NCI-H446 treated with DMSO at 0.1 percent for 48 hours (cell line): ENCODE data around the gene GLG1.

ENCODE experiments used
- DNase-seq: peaks from one replicate; lab custom pipeline; 2025; lab: John Stamatoyannopoulos, UW

The GLG1 gene

DNA sequence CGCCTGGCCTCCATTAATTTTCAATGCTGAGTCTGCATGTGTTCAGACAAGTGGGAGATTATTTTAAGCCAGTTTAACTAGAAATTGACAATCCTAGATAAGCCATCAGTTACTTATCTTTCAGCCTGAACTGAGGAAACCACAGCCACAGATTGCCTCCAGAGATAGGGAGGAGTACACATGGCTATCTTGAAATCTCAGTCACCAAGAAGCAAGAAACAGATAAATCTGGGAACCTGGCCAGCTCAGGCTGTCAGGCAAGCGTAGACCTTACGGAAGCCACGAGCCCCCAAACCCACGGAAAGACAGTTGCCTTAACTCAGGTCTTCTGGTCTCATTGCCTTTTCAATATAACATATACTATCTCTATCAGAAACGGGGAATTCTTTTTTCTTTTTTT lies 2.0 kb upstream of the GLG1 start:
- DNase-seq: no peak

DNA sequence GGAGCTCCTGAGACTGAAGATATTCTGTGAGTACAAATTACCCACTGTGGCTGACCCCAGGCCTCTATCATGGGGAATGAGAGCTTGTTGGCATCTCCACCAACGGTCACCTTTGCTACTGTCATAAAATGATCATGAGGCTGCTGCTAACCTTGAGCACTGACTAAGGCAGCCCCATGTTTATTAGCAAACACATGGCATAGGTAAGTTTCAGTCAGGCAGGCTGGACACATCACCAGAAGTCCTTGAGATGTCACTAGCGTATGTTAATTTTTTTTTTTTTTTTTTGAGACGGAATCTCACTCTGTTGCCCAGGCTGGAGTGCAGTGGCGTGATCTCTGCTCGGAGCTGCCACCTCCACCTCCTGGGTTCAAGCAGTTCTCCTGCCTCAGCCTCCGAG lies 1.5 kb upstream of the GLG1 start:
- no peak for DNase-seq

- no peak for DNase-seq
These were observed 1.0 kb upstream of the GLG1 start for GRCh38 chr16:74607962-74608356.

DNA sequence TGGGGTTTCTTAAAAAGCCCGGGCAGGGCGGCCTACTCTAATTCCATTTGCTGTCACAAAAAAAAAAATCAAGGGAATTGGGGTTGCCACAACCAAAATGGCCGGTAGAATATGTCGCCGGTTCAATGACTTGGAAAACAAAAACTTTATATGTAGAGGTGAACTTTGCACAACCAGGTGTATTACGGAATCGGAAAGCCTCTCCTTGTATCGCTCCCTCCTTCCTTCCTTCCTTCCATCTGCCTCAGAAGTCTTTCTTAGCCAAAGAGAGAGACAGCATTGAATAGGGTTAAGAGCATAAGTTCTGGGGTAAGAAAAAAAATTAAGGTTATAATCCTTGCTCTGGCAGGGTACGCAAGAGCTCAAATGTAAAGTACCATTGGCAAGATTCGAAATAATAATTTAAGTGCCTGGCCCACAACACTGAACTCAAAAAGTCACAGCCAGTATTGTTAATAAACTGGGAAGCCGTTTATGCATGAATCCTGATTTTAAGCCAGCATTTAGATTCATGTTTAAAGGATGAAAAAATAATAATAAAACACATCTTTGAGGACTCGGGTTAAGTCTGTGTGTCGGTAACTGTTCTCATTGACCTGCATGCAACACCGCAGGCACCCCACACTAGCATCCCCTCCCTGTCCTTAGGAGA lies 522 bp upstream of the GLG1 start:
- no peak for DNase-seq

DNA sequence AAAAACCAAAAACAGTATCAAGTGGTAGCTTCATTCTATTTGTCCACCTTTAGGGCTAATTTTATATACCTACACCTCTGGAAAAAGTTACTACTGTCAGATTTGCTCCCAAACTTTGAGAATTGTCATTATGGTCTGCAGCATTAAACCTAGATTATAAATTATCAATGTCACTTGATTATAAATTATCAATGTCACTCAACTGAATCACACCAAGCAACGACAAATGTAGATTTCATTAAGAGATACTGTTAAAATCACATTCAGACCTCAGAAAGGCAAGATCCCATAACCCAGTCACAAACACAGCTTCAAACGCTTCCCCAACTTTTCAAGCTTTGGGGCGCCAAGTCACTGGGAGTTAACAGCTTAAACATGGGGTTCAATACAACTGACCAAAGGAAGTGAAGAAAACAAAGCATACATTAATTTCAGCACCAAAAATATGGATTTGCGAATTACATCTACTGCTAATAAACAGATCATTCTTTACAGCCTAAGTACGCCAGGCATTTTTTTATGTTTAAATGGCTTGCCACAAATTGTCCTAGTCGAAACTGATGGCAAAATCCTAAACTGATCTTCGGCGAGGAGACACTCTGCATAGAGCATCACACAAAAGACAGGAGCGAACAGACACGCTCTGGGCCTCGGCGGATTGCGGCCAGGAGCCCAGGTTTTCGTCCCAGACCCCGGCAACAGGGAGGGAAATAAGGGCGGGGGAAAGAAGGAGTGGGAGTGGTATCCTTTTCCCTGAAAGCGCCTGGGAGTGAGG lies 981 bp downstream of the GLG1 start:
- DNase-seq: no peak

GRCh38 chr16:74605332-74605731 lies 1.6 kb downstream of the GLG1 start:
- DNase-seq: no peak

DNA sequence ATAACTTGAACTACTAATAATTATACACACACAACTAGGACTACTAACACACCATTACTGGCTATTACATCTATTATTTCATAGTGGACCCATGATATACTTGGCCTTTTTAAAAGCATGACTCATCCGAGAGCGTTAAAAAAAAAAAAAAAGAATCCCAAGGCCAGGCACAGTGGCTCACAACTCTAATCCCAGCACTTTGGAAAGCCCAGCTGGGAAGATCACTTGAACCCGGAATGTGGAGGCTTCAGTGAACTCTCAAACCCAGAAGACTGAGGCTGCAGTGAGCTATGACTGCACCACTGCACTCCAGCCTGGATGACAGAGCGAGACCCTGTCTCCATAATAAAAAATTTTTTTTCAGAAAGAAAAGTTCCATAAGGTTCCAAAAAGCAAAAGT lies 3.1 kb downstream of the GLG1 start:
- DNase-seq: no peak

DNA sequence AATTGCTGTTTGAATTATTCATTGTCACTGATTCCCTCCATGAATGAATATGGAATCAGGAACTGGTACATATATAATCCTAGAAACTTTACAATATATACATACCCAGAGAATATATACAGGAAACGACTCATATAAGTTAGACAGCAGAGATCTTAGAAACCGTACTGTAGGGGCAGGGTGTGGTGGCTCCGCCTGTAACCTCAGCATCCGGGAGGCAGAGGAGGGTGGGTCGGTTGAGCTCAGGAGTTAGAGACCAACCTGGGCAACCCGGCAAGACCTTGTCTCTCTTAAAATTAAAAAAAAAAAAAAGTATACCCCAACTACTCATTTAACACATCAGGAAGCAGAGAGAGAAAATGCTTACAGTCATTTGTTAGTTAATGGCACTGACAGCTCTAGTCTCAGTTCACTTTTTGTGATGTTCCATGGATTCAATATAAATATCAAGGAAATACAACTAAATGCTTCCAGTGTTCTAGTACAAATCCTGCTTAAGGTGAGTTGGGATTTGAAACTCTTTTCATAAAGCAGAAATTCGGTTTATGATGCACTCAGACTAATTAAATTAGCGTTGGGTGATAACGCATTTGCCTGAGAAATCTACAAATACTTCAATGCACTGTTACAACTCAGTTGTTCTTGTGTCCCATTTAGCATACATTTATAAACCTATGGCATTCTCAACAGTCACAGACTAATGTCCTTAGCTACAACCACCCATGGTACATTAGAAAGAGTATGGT lies 5.6 kb downstream of the GLG1 start:
- no peak for DNase-seq

- DNase-seq: no peak
These were observed 10.3 kb downstream of the GLG1 start for GRCh38 chr16:74596586-74596985.

DNA sequence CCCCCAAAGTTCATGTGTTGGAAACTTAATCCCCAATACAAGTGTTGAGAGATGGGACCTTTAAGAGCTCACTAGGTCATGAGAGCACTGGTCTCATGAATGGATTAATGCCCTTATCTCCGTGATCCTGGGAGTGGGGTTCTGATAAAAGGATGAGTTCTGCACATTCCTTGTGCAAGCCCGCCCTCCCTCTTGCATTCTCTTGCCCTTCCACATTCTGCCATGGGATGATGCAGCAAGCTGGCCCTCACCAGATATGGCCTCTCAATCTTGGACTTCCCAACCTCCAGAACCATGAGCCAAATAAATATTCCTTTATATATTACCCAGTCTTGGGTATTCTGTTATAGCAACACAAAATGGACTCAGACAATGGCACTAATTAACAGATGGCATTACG lies 14.1 kb downstream of the GLG1 start:
- no peak for DNase-seq

- no peak for DNase-seq
These were observed 14.9 kb downstream of the GLG1 start for GRCh38 chr16:74591876-74592650.

GRCh38 chr16:74586948-74587347 lies 20.0 kb downstream of the GLG1 start:
- DNase-seq: no peak

DNA sequence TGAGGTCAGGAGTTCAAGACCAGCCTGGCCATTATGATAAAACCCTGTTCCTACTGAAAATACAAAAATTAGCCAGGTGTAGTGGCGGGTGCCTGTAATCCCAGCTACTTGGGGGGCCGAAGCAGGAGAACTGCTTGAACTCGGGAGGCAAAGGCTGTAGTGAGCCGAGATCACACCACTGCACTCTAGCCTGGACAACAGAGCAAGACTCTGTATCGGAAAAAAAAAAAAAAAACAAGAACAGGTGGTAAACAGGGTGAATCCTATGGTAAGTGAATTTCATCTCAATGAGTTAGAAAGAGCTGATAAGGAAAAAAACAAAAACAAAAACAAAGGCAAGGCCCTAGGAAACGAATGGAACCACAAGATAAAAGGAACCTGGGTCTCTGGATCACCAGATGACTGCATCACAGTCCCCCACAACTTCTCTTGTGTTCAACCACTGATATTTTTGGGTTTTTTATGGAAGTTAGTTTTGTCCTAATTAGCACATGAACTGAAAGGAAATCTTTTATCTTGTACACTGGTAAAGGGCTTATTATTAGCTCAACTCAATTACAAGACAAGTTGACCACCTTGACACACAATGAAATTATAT lies 21.0 kb downstream of the GLG1 start:
- DNase-seq: no peak

- DNase-seq: no peak
These were observed 22.8 kb downstream of the GLG1 start for GRCh38 chr16:74583926-74584666.

- no peak for DNase-seq
These were observed 23.9 kb downstream of the GLG1 start for GRCh38 chr16:74582970-74583369.

DNA sequence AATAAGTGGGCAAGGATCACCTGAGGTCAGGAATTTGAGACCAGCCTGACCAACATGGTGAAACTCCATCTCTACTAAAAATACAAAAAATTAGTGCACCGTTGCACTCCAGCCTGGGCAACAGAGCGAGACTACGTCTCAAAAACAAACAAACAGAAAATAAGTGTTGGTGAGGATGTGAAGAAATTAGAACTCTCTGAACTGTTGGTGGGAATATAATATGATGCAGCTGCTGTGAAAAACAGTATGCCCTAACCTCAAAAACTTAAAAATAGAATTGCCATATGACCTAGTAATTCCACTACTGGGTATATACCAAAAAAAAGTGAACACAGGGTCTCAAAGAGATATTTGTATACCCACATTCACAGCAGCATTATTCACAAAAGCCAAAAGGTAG lies 26.1 kb downstream of the GLG1 start:
- no peak for DNase-seq

DNA sequence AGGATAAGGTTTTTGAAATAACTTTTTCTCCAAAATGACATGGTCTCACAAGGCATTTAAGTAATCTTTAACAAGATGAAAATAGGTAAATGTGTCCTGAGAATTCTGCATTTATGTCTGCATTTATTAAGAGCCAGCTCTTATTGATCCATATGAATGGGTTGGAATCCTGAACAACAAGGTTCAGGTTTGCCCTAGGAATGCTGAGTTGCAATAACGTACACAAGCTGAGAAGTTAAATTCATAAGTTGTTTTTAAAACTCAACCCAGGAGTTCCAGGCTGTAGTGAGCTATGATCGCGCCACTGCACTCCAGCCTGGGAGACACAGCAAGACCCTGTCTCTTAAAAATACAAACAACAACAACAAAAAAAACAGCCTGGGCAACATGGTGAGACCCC lies 28.1 kb downstream of the GLG1 start:
- no peak for DNase-seq

DNA sequence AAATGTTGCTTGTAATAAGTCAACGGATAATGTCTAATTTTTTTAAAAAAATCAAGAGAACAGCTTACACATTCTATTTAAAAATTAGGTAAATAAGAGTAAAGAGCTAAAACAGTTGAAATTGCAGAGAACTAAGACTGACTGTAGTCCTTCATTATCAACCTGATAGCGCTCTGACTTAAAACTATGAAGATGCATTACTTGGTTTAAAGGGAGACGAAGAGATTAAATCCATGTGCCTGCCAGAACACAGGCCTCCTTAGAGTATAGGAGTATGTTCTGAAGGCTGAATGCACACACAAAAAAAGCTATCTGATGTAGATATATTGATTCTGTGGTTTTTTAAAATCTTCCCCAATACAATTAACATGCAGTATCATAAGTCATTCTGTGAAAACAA lies 28.5 kb downstream of the GLG1 start:
- no peak for DNase-seq

DNA sequence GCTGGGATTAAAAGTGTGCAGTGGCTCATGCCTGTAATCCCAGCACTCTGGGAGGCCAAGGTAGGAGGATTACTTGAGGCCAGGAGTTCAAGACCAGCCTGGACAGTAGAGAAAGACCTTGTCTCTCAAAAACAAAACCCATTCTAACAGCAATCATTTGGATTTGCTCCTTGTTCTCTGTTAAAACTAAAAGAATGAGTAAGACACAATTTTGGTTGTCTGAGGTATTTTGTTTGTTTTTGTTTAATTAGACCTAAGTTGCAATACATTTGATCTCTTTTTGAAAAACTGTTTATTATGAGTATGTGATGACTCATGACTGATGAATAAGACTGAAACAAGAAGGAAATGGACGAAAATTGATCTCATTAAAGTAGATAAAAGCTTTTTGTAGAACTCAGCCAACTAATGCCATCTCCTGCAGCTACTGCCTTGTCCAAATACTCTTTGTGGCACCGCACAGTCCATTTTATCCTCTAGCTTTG lies 29.0 kb downstream of the GLG1 start:
- DNase-seq: no peak

DNA sequence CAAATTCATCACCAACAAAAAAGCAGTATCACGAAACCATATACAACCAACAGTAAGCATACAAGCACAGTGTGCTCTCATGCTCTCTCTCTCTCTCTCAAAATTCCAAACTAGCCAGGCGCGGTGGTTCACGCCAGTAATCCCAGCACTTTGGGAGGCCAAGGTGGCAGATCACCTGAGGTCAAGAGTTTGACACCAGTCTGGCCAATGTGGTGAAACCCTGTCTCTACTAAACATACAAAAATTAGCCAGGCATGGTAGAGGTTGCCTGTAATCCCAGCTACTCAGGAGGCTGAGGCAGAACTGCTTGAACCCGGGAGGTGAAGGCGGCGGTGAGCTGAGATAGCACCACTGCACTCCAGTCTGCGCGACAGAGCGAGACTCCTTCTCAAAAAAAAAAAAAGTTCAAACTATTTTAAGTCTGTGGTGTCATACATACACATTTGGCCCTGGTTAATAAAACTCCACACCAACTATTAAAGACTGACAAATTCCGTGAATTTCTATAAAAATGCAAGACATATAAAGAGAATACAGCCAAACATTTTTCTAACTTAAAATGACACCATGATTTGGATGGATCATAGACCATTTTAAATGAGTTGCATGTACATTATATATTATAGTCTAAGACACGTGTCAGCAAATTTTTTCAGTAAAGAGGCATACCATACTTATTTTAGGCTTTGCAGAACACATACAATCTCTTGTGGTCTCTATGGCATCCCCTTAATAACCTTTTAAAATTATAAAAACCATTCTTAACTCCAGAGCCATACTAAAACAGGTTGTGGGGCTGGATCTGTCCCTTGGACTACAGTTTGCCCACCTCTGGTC lies 30.9 kb downstream of the GLG1 start:
- DNase-seq: no peak
